ENCODE data around the gene DIS3L2. TPM values are rescaled to one million over a fixed set of nuclear protein-coding genes. Genes with fewer than 3 reads are reported as not detected.
A peak's percentile ranks its signal among the peaks of the same experiment; 100 is the strongest.
"Not testable (repeated sequence)": the region's sequence is repeated elsewhere in the genome, so short reads cannot be mapped to it uniquely, and the experiment has no call there.

Gene DIS3L2
- total RNA-seq, 2 donors from 2014 or later: 55.5 to 67.2 TPM

- DNase-seq (no peak), ATAC-seq (no peak)
- Mint-ChIP-seq H3K27me3 (no peaks in the 10 kb centered on the region), H3K4me3 (peak overlapping the region; percentile 53), H3K4me1 (peaks cover 52% of the 10 kb centered on the region), H3K36me3 (ENCODE audit: low read depth) (no peaks in the 10 kb centered on the region), H3K27ac (peak overlapping the region; percentile 81)
- H3K9me3 ChIP-seq (ENCODE audit: control insufficient read depth, low read length, poor library complexity, severe bottlenecking): no peaks in the 10 kb centered on the region
Measured at GRCh38 chr2:232319067-232319802, 357.7 kb downstream of the DIS3L2 start.

DNA sequence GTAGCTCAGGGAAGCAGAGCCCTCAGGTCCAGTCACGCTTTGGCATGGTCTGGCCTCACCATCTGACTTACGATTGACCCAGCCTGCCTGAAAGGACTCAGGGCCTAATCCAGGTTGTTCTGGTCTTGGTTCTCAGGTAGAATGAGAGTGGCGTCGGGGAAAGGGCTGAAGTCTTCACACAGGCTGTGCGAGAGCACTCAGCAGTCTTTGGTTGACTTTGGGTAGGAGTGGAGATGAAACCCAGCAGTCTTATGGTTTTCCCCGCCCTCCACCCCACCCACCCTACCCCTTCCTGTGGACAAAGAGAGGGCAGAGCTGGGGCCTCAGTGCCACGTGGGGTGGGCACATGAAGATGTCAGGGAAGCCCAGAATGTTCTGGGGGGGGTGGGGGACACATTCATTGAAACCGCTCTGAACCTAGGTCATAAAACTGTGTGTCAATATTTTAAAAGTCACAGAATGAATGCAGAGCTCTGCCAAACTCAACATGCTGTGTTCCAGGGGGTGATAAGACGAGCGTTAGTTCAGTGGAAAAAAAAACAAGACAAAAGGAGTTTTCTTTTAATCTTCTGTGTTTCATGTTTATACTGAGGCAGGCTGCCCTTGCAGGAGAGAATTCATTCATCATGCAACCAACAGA is 358.4 kb downstream of the DIS3L2 start:
- H3K9me3 ChIP-seq (ENCODE audit: control insufficient read depth, low read length, poor library complexity, severe bottlenecking): no peaks in the 10 kb centered on the region
- ATAC-seq (no peak), DNase-seq (no peak)
- peaks cover 47% of the 10 kb centered on the region for H3K4me1 Mint-ChIP-seq
- no peaks in the 10 kb centered on the region for H3K27me3 Mint-ChIP-seq
- peak overlapping the region; percentile 81 for H3K27ac Mint-ChIP-seq
- peak overlapping the region; percentile 53 for H3K4me3 Mint-ChIP-seq
- no peaks in the 10 kb centered on the region for H3K36me3 Mint-ChIP-seq (ENCODE audit: low read depth)

DNA sequence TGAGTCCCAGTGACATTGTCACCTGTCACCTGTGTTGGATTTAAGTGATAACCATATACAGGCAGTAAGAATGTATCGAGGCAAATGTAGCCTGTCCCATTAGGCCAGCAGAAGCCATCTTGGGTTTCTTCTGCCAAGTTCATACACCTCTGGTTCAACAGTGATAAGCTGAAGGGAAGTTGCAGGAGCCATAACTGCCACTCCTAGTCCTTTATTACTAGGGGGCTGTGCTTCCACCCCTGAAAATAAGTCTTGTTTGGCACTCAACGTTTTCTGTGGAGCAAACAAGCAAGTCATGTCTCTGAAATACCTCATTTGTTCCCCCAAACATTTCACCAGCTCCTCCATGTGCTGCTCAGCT is 358.9 kb downstream of the DIS3L2 start:
- ATAC-seq (no peak), DNase-seq (no peak)
- Mint-ChIP-seq H3K36me3 (ENCODE audit: low read depth) (no peaks in the 10 kb centered on the region), H3K27ac (peak overlapping the region; percentile 81), H3K4me3 (no peak overlapping the region), H3K4me1 (peaks cover 44% of the 10 kb centered on the region), H3K27me3 (no peaks in the 10 kb centered on the region)
- no peaks in the 10 kb centered on the region for H3K9me3 ChIP-seq (ENCODE audit: control insufficient read depth, low read length, poor library complexity, severe bottlenecking)

- no peak for DNase-seq
- H3K9me3 ChIP-seq (ENCODE audit: control insufficient read depth, low read length, poor library complexity, severe bottlenecking): no peaks in the 10 kb centered on the region
- H3K27ac Mint-ChIP-seq: peak overlapping the region; percentile 81
- no peaks in the 10 kb centered on the region for H3K27me3 Mint-ChIP-seq
- H3K36me3 Mint-ChIP-seq (ENCODE audit: low read depth): no peaks in the 10 kb centered on the region
- H3K4me1 Mint-ChIP-seq: peaks cover 36% of the 10 kb centered on the region
- ATAC-seq: peak; percentile 65
- peak overlapping the region; percentile 43 for H3K4me3 Mint-ChIP-seq
Measured at GRCh38 chr2:232321156-232321816, 359.8 kb downstream of the DIS3L2 start.

- peaks cover 29% of the 10 kb centered on the region for H3K4me1 Mint-ChIP-seq
- no peaks in the 10 kb centered on the region for H3K36me3 Mint-ChIP-seq (ENCODE audit: low read depth)
- DNase-seq: no peak
- no peak overlapping the region for H3K4me3 Mint-ChIP-seq
- H3K27ac Mint-ChIP-seq: peak overlapping the region; percentile 81
- ATAC-seq: no peak
- no peaks in the 10 kb centered on the region for H3K27me3 Mint-ChIP-seq
- no peaks in the 10 kb centered on the region for H3K9me3 ChIP-seq (ENCODE audit: control insufficient read depth, low read length, poor library complexity, severe bottlenecking)
Measured at GRCh38 chr2:232321817-232322559, 360.5 kb downstream of the DIS3L2 start.

DNA sequence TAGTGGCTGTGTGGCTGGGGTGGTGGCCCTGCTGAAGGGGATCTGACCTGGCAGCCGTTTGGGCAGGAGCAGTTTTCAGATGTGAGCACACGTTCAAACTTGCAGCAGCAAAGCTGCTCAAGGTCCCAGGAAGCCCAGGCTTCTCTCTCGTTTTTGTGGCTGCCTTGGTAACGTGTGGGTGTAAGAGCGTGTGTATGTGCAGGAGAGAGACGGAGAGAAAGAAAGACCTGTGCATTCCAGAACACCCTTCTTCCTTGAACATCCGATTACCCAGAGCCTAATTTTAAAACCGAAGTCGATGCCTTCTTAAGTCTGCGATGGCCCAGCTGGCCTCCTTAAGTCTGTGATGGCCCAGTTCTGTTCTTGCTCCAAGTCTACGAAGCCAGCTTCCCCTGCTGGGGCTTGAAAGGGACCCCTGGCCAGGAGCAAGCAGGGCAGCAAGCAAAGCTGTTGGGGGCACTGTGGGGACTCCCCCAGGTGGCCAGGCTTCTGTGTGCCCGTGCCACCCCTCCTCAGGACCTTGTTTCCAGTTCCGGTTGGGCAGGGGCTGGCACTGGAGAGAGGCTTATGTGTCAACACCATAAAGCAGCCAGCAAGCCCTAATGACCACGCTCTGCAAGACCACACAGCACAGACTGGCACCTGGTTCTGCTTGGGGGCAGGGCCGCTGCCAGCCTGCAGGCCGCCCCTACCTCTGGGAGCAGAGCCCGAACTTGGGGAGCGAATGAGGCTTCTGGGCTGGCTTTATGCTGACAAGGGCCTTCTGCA is 361.2 kb downstream of the DIS3L2 start:
- H3K27ac Mint-ChIP-seq: peak overlapping the region; percentile 81
- ATAC-seq (no peak), DNase-seq (no peak)
- no peaks in the 10 kb centered on the region for H3K36me3 Mint-ChIP-seq (ENCODE audit: low read depth)
- peaks cover 29% of the 10 kb centered on the region for H3K4me1 Mint-ChIP-seq
- no peak overlapping the region for H3K4me3 Mint-ChIP-seq
- no peaks in the 10 kb centered on the region for H3K9me3 ChIP-seq (ENCODE audit: control insufficient read depth, low read length, poor library complexity, severe bottlenecking)
- no peaks in the 10 kb centered on the region for H3K27me3 Mint-ChIP-seq

GRCh38 chr2:232323328-232323650 is 361.8 kb downstream of the DIS3L2 start:
- Mint-ChIP-seq H3K27ac (peak overlapping the region; percentile 81), H3K36me3 (ENCODE audit: low read depth) (no peaks in the 10 kb centered on the region), H3K4me3 (no peak overlapping the region), H3K27me3 (no peaks in the 10 kb centered on the region), H3K4me1 (peaks cover 29% of the 10 kb centered on the region)
- no peaks in the 10 kb centered on the region for H3K9me3 ChIP-seq (ENCODE audit: control insufficient read depth, low read length, poor library complexity, severe bottlenecking)
- DNase-seq (no peak), ATAC-seq (no peak)

DNA sequence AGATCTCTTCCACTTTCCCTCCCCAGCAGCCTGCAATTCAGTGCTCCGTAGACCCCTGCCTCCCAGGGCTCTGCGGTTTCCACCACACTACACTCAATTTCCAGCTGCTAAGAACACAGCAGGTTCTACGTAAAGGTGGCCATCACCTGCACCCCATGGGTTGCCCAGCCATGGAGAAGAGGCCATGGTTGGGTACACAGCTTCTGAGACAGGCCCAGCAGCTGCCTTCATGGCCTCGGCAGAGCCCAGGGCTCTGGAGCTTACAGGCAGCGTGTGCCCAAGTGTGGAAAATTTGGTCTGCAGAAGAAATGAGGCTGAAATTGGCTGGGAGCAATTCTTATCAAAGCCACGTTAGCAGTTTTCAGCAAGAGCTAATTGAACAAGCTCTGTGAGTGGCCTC is 362.5 kb downstream of the DIS3L2 start:
- H3K4me3 Mint-ChIP-seq; DNase-seq; H3K36me3 Mint-ChIP-seq (ENCODE audit: low read depth); H3K27me3 Mint-ChIP-seq; H3K9me3 ChIP-seq (ENCODE audit: control insufficient read depth, low read length, poor library complexity, severe bottlenecking); ATAC-seq: not testable (repeated sequence)
- H3K4me1 Mint-ChIP-seq: peaks cover 26% of the 10 kb centered on the region
- peak overlapping the region; percentile 8 for H3K27ac Mint-ChIP-seq

DNA sequence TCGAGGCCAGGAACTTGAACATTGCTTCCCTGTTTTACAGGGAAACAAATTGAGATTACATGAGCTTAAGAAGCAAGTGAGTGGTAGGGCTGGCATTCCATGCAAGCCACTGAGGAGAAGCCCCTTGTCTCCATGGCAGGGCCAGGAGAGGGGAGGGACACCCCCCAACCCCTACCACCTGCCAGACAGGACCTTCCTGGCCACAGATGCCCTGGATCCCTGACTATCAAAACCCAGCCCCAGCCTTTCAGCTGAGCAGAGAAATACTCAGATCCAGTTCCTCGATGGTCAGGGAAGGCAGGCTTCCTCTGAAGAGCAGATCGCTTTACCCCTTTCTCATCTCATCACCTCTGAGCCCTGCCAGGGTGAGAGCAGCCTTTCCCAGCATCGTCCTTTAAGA is 363.3 kb downstream of the DIS3L2 start:
- Mint-ChIP-seq H3K27me3 (no peaks in the 10 kb centered on the region), H3K27ac (peak overlapping the region; percentile 8)

GRCh38 chr2:232325324-232326273 is 364.1 kb downstream of the DIS3L2 start:
- Mint-ChIP-seq H3K36me3 (ENCODE audit: low read depth) (no peaks in the 10 kb centered on the region), H3K27ac (no peak overlapping the region), H3K27me3 (no peaks in the 10 kb centered on the region), H3K4me1 (peaks cover 21% of the 10 kb centered on the region), H3K4me3 (no peak overlapping the region)
- DNase-seq (peak in 2 of 3 donors; percentile 42 to 43), ATAC-seq (peak; percentile 46)
- no peaks in the 10 kb centered on the region for H3K9me3 ChIP-seq (ENCODE audit: control insufficient read depth, low read length, poor library complexity, severe bottlenecking)

More for the DNA sequence above, 363.3 kb downstream of the DIS3L2 start:
- no peaks in the 10 kb centered on the region for H3K9me3 ChIP-seq (ENCODE audit: control insufficient read depth, low read length, poor library complexity, severe bottlenecking)
- Mint-ChIP-seq H3K4me3 (no peak overlapping the region), H3K4me1 (peaks cover 23% of the 10 kb centered on the region), H3K36me3 (ENCODE audit: low read depth) (no peaks in the 10 kb centered on the region)
- DNase-seq: no peak
- no peak for ATAC-seq

DNA sequence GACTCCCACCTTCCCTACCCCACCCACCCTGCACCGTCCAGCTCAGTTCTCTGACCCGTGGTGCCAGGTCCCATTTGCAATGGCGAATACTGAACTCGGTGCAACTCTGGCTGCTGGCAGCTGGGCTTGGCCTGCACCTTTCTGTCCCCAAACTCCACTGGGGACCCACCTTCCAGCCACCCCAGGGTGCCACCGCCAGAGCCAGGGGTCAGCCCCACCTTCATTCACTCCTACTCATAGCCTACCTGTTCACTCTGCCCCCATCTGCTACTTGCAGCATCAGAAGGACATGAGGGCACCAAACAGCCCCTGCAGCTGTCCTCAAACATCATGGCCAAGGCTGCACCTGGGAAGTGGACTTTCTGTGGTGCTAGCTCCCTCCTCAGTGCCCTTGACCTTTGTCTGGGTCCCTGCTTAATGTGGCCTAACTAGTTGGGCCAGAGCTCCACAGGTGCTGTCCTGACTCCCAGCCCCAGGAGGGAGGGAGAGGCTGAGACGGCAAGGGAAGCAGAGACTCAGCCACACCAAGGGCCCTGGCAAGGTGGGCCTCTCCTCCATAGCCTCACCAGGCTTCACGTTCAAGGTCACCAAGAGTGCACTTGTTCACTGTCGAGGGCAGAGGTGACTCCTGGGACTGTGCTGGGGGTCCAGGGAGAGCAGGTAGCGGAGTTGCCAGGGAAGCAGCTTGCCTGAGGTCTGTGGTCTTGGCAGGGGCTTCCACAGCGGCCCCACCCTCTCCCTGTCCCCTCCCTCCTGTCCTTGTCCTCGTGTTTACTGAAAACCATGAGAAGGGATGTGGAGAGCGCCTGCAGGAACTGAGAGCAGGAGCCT is 365.0 kb downstream of the DIS3L2 start:
- H3K9me3 ChIP-seq (ENCODE audit: control insufficient read depth, low read length, poor library complexity, severe bottlenecking); H3K4me3 Mint-ChIP-seq; H3K27me3 Mint-ChIP-seq; H3K27ac Mint-ChIP-seq; H3K36me3 Mint-ChIP-seq (ENCODE audit: low read depth): not testable (repeated sequence)
- DNase-seq: peak in 1 of 3 donors; percentile 7
- peak; percentile 10 for ATAC-seq
- H3K4me1 Mint-ChIP-seq: peaks cover 15% of the 10 kb centered on the region

Measured in T-helper 17 cell (primary cell).